Right lobe of liver (tissue), 6 donors: ENCODE data around the gene PRDM15. TPM values are rescaled to one million over a fixed set of nuclear protein-coding genes. Genes with fewer than 3 reads are reported as not detected.

Source experiments
- ATAC-seq, 4 donors: fragments of 200-7000 bp; cut with Tn5 transposase; one replicate each; pipeline ENCODE4 v1.9.1; 2020; ENCODE audit warnings: mild to moderate bottlenecking in 4 of 4, moderate library complexity in 4 of 4
- DNase-seq, 3 donors: peaks; one replicate each; pipeline ENCODE4 v3.0.0-alpha.2; 2020
- H3K27ac ChIP-seq, 3 donors: fragments of 200-600 bp; one replicate each; pipeline ENCODE4 v1.8.0; 2022
- H3K27me3 ChIP-seq, 2 donors: fragments of 200-600 bp; one replicate each; pipeline ENCODE4 v1.8.0; 2022
- H3K36me3 ChIP-seq, 4 donors: fragments of 200-600 bp; sonication (generic) in 1 of 4; one replicate each; pipeline versions ENCODE4 v1.5.1 to v1.8.0; 2017 to 2022; ENCODE audit warnings: control low read depth in 1 of 4
- H3K4me1 ChIP-seq, 4 donors: fragments of 200-600 bp; sonication (generic) in 1 of 4; one replicate each; pipeline versions ENCODE4 v1.5.1 to v1.8.0; 2017 to 2022; ENCODE audit warnings: control low read depth in 1 of 4
- H3K4me3 ChIP-seq, 3 donors: fragments of 200-600 bp; one replicate each; pipeline ENCODE4 v1.8.0; 2022
- H3K9me3 ChIP-seq, 4 donors: fragments of 200-600 bp; sonication (generic) in 1 of 4; one replicate each; pipeline versions ENCODE4 v1.5.1 to v1.8.0; 2017 to 2022; ENCODE audit warnings: control low read depth in 1 of 4
- POLR2A ChIP-seq: fragments of 450-650 bp; IDR thresholded peaks from one replicate; pipeline ENCODE4 v1.6.1; 2017; ENCODE audit warnings: antibody characterized with exemption, mild to moderate bottlenecking
- WGBS: methylation state at CpG from one replicate; pipeline ENCODE4 v1.1.6; 2018; ENCODE audit warnings: low coverage, low lambda C conversion rate; ENCODE audit not compliant: insufficient coverage; ENCODE audit errors: missing lambda C conversion rate; 5-methylcytosine and 5-hydroxymethylcytosine counted together
- intact Hi-C, 2 donors: fragments of 100-400 bp; cut with DNase I; formaldehyde crosslinking; loops; one replicate each; pipeline versions ENCODE4 v1.11.2 to v1.14.1; 2022
- total RNA-seq, 6 experiments: library from RNA; depleted of rRNA in 2 of 6; stranded (reverse); fragments of >200 nt in 2 of 6; fragmentation: NEBNext Ultra II Directional in 3 of 6; extraction: Animal tissue kit (Norgen Biotek cat#: 25700) in 3 of 6; gene quantifications; one replicate each; pipeline versions ENCODE4 v1.1.0 to v1.2.4, GENCODE V29; 2016 to 2023
- TF ChIP-seq, protein P1 (sequence below), 4 donors: fragments of 200-600 bp in 3 of 4; fragments of 450-650 bp in 1 of 4; IDR thresholded peaks; one replicate each; pipeline versions ENCODE4 v1.5.1 to v1.8.0; 2016 to 2022; ENCODE audit warnings: antibody characterized with exemption in 4 of 4, mild to moderate bottlenecking in 2 of 4
- donor health status: DM: no; HTN: yes; CAD: no.
- donor health status: DM: no; HTN: no; CAD: no.
- donor health status: DM: no; HTN: no; CAD: no.
- donor health status: DM: no; HTN: yes; CAD: no.
- donor health status: DM: no; HTN: yes; CAD: no.

The PRDM15 gene
- total RNA-seq, 6 experiments from 2014 or later = 1.9 to 4.0 (median 2.7) TPM

DNA sequence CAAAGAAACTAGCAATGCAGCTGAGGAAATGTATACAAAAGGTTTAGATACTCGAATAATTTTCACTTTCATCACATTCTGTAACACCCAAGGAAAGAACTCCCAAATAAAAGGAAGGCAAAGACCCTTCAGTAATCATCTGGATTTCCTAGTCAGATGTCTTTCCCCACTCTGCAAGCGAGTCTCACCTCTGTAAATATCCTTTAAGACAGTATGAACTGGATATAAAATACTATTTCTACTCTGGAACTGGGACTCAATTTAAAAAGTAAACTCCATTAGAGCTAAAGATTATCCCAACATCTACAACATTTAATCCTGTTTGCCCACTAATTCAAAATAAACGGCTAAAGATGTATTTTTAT lies 47.6 kb upstream of the PRDM15 start:
- ATAC-seq (peak in 2 of 4 donors; percentile 6 to 7), DNase-seq (no peak)
- WGBS = 12% methylated on average over 3 of the region's 3 CpGs
- peak overlapping the region; percentile 20 to 52 (median 46) for H3K4me3 ChIP-seq
- peaks cover 0 to 25% (median 5%) of the 10 kb centered on the region in 4 donors for H3K4me1 ChIP-seq
- intact Hi-C loops = no loop called here
- no peaks in the 10 kb centered on the region for H3K27me3 ChIP-seq
- TF ChIP-seq, protein P1, sequence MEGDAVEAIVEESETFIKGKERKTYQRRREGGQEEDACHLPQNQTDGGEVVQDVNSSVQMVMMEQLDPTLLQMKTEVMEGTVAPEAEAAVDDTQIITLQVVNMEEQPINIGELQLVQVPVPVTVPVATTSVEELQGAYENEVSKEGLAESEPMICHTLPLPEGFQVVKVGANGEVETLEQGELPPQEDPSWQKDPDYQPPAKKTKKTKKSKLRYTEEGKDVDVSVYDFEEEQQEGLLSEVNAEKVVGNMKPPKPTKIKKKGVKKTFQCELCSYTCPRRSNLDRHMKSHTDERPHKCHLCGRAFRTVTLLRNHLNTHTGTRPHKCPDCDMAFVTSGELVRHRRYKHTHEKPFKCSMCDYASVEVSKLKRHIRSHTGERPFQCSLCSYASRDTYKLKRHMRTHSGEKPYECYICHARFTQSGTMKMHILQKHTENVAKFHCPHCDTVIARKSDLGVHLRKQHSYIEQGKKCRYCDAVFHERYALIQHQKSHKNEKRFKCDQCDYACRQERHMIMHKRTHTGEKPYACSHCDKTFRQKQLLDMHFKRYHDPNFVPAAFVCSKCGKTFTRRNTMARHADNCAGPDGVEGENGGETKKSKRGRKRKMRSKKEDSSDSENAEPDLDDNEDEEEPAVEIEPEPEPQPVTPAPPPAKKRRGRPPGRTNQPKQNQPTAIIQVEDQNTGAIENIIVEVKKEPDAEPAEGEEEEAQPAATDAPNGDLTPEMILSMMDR (IDR thresholded peaks at IDR 0.05) = no peak
- TF ChIP-seq POLR2A = no peak
- H3K9me3 ChIP-seq = no peaks in the 10 kb centered on the region
- H3K27ac ChIP-seq = peak overlapping the region; percentile 81 to 88 (median 87)
- H3K36me3 ChIP-seq = no peaks in the 10 kb centered on the region

DNA sequence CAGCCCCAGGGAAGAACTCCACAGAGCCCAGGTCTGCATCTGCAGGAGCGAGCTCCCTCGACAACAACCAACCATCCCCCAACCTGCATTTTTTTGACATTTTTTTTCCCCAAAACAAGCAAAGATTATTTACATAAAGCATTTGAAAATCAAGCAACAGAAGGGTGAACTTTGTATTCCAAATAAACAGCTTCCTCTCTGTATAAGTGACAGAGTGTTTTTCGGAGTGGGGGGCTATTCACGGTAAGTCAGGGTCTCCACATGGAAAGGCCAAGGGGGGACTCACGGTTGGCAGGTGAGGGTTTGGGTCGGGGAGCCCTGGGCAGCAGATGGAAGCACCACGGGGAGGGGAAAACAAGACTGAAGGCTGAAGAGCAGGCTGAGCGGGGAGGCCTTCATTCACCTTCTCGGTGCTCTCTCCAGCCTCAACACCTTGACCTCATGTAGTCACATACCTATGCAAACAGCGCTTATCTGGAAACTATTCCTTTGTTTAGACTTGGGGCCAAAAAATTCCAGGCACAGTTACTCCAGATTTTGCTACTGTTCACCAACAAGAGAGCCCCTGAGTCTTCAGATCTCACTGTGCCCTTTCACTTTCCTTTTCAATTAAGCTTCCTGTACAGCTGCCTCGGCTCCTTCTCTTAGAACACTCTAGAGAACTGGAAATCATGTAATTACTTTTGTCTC lies 47.1 kb upstream of the PRDM15 start:
- H3K9me3 ChIP-seq = no peaks in the 10 kb centered on the region
- peak overlapping the region; percentile 20 to 52 (median 46) for H3K4me3 ChIP-seq
- intact Hi-C loops = no loop called here
- H3K27me3 ChIP-seq = no peaks in the 10 kb centered on the region
- no peak for DNase-seq
- no peaks in the 10 kb centered on the region for H3K36me3 ChIP-seq
- peaks cover 0 to 25% (median 5%) of the 10 kb centered on the region in 4 donors for H3K4me1 ChIP-seq
- TF ChIP-seq, protein P1 (IDR thresholded peaks at IDR 0.05) = no peak
- no peak for TF ChIP-seq POLR2A
- 7% methylated on average over 10 of the region's 11 CpGs for WGBS
- ATAC-seq = peak; percentile 81 to 88 (median 87)
- peak overlapping the region; percentile 81 to 88 (median 87) for H3K27ac ChIP-seq

DNA sequence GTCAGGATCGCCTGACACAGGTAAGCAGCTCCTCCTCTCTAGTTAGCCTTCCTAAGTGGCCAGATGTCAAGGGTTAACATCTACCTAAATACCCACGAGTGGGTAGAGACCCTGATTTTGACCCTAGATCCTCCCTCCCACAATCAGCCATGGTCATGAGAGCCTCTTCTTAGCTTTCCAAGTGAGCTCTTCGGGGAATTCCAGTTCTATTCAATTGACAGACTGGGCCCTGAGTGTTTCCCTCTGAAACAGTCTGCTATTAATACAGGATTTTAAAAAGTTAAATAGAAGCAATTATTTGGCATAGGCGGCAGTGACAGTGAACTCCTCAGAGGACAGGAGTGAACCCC lies 46.6 kb upstream of the PRDM15 start:
- H3K4me3 ChIP-seq = peak overlapping the region; percentile 20 to 52 (median 46)
- 24% methylated on average over 3 of the region's 4 CpGs for WGBS
- DNase-seq (no peak), ATAC-seq (peak in 3 of 4 donors; percentile 7 to 34 (median 8))
- TF ChIP-seq, protein P1 (IDR thresholded peaks at IDR 0.05) = no peak
- no peak for TF ChIP-seq POLR2A
- no peaks in the 10 kb centered on the region for H3K27me3 ChIP-seq
- no peaks in the 10 kb centered on the region for H3K36me3 ChIP-seq
- intact Hi-C loops = no loop called here
- no peaks in the 10 kb centered on the region for H3K9me3 ChIP-seq
- peak overlapping the region; percentile 81 to 88 (median 87) for H3K27ac ChIP-seq
- peaks cover 0 to 25% (median 5%) of the 10 kb centered on the region in 4 donors for H3K4me1 ChIP-seq

DNA sequence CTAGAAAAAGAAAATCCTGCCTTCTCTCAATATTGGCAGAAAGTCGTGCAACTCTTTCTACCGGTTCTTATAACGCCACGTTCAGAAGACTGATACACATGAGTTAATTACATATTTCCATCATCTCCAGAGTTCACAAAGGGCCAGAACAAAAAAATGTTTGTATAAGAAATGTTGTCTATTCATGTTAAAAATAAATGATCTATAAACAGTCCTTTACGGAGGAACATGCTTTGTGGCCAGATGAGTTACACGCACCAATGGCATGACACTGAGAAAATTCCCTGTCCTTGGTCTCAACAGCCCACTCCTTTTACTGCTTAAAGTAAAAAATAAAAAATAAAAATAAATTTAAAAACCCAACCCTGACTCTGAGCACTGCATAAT lies 45.2 kb upstream of the PRDM15 start:
- ATAC-seq (no peak), DNase-seq (no peak)
- H3K4me3 ChIP-seq = no peak overlapping the region
- TF ChIP-seq POLR2A = no peak
- TF ChIP-seq, protein P1 (IDR thresholded peaks at IDR 0.05) = no peak
- intact Hi-C loops = no loop called here
- no peaks in the 10 kb centered on the region for H3K9me3 ChIP-seq
- no peaks in the 10 kb centered on the region for H3K36me3 ChIP-seq
- 71% methylated on average over 6 of the region's 6 CpGs for WGBS
- H3K4me1 ChIP-seq = peaks cover 0 to 25% (median 5%) of the 10 kb centered on the region in 4 donors
- H3K27me3 ChIP-seq = no peaks in the 10 kb centered on the region
- peak overlapping the region in 2 of 3 donors; percentile 37 to 81 for H3K27ac ChIP-seq
